CD4-positive, alpha-beta T cell (primary cell): Measurements from ENCODE around the gene GIT2. TPM values are rescaled to one million over a fixed set of nuclear protein-coding genes. Genes with fewer than 3 reads are reported as not detected.

ENCODE experiments used
- ATAC-seq: fragments of 200-7000 bp; cut with Tn5 transposase; one replicate; pipeline ENCODE4 v1.10.0; 2022; ENCODE audit warnings: mild to moderate bottlenecking; ENCODE audit not compliant: poor library complexity
- CTCF ChIA-PET: fragments of 350-600 bp; sonication (Branson Sonifier 250); formaldehyde crosslinking; loops from one replicate; lab custom pipeline; 2021; ENCODE audit warnings: antibody characterized with exemption, inconsistent platforms; lab: Charles Lee
- POLR2A ChIA-PET: fragments of 350-600 bp; sonication (Branson Sonifier 250); formaldehyde crosslinking; loops from one replicate; lab custom pipeline; 2021; ENCODE audit warnings: antibody characterized with exemption, inconsistent platforms; lab: Charles Lee
- DNase-seq, 14 experiments: peaks; one replicate each; pipeline ENCODE4 v3.0.0-alpha.2; 2013 to 2020; ENCODE audit warnings: mixed read lengths in 2 of 14
- H3K27ac ChIP-seq, 2 donors: one replicate each; pipeline versions ENCODE4 v1.5.1 to v1.7.0; 2013; ENCODE audit warnings: low read length in 2 of 2, low read depth in 1 of 2, mild to moderate bottlenecking in 1 of 2
- H3K27me3 ChIP-seq, 2 experiments: 1 replicate in 1 of 2; 2 replicates in 1 of 2; pipeline versions ENCODE4 v1.6.1 to v1.7.0; 2013; ENCODE audit warnings: low read length in 2 of 2, control low read depth in 1 of 2, mild to moderate bottlenecking in 1 of 2, moderate library complexity in 1 of 2; ENCODE audit not compliant: insufficient read depth in 2 of 2, control insufficient read depth in 1 of 2
- H3K36me3 ChIP-seq: one replicate; pipeline ENCODE4 v1.6.1; 2013; ENCODE audit warnings: low read length, control low read depth; ENCODE audit not compliant: insufficient read depth
- H3K4me1 ChIP-seq: one replicate; pipeline ENCODE4 v1.6.1; 2013; ENCODE audit warnings: low read length, control low read depth; ENCODE audit not compliant: insufficient read depth
- H3K4me3 ChIP-seq: one replicate; pipeline ENCODE4 v1.5.1; 2013; ENCODE audit warnings: mild to moderate bottlenecking, low read length, moderate library complexity
- H3K9me3 ChIP-seq, 2 experiments: 1 replicate in 1 of 2; 2 replicates in 1 of 2; pipeline versions ENCODE4 v1.6.1 to v1.7.0; 2013; ENCODE audit warnings: low read length in 2 of 2, mild to moderate bottlenecking in 2 of 2, control low read depth in 1 of 2, moderate library complexity in 1 of 2; ENCODE audit not compliant: control insufficient read depth in 1 of 2, insufficient read depth in 1 of 2
- H3K27ac Mint-ChIP-seq: one replicate; pipeline ENCODE4 v1.8.0; 2020; ENCODE audit warnings: mixed read lengths
- H3K27me3 Mint-ChIP-seq: one replicate; pipeline ENCODE4 v1.8.0; 2021; ENCODE audit warnings: mixed read lengths
- H3K36me3 Mint-ChIP-seq: one replicate; pipeline ENCODE4 v1.8.0; 2021; ENCODE audit warnings: low read depth, mixed read lengths
- H3K4me1 Mint-ChIP-seq: one replicate; pipeline ENCODE4 v1.8.0; 2021; ENCODE audit warnings: low read depth, mixed read lengths
- H3K4me3 Mint-ChIP-seq: one replicate; pipeline ENCODE4 v1.8.0; 2020; ENCODE audit warnings: mild to moderate bottlenecking, mixed read lengths
- H3K9me3 Mint-ChIP-seq: one replicate; pipeline ENCODE4 v1.8.0; 2020; ENCODE audit warnings: mixed read lengths
- intact Hi-C, 2 experiments: fragments of 100-400 bp; cut with DNase I in 1 of 2; cut with micrococcal nuclease in 1 of 2; formaldehyde crosslinking; loops; one replicate each; pipeline versions ENCODE4 v1.15.1 to v1.9.0; 2023 to 2025; cut with DNase I, micrococcal nuclease
- total RNA-seq, 174 experiments: library from RNA in 2 of 174; stranded (reverse) in 2 of 174; gene quantifications; one replicate each; pipeline ENCODE4 v1.2.3 and lab custom pipeline; 2021 to 2026
- TF ChIP-seq, protein P1 (sequence below): fragments of 200-600 bp; IDR thresholded peaks from one replicate; pipeline ENCODE4 v1.8.0; 2022; ENCODE audit warnings: antibody characterized with exemption, mild to moderate bottlenecking

Gene GIT2
- total RNA-seq, 2 experiments from 2014 or later: 68.6 to 70.7 TPM

DNA sequence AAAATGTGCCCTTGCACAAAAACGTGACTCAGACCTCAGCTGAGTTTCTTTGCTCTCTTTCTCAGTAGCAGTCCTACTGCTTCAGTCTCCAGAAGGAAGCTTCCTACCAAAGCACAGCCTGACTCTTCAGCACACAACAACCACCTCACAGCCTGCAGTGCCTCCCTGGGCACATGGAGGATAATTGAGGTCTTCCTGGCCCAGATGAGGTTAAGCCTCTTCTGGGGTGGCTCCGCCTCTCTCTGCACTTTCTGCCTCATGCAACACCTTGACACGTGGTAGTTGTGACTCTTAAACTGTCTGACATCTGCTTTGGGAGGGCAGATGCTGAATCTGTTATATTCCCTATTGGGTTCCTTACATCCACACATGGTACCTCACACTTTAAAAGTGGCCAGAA is 33.8 kb downstream of the GIT2 start:
- no peaks in the 10 kb centered on the region for H3K27me3 Mint-ChIP-seq
- Histone ChIP-seq H3K36me3 (peaks cover 84% of the 10 kb centered on the region), H3K4me1 (peaks cover 2% of the 10 kb centered on the region), H3K27me3 (no peaks in the 10 kb centered on the region), H3K27ac (no peak overlapping the region), H3K9me3 (no peaks in the 10 kb centered on the region), H3K4me3 (no peak overlapping the region)
- peaks cover 7% of the 10 kb centered on the region for H3K4me1 Mint-ChIP-seq
- ATAC-seq (no peak), DNase-seq (no peak)
- TF ChIP-seq, protein P1, sequence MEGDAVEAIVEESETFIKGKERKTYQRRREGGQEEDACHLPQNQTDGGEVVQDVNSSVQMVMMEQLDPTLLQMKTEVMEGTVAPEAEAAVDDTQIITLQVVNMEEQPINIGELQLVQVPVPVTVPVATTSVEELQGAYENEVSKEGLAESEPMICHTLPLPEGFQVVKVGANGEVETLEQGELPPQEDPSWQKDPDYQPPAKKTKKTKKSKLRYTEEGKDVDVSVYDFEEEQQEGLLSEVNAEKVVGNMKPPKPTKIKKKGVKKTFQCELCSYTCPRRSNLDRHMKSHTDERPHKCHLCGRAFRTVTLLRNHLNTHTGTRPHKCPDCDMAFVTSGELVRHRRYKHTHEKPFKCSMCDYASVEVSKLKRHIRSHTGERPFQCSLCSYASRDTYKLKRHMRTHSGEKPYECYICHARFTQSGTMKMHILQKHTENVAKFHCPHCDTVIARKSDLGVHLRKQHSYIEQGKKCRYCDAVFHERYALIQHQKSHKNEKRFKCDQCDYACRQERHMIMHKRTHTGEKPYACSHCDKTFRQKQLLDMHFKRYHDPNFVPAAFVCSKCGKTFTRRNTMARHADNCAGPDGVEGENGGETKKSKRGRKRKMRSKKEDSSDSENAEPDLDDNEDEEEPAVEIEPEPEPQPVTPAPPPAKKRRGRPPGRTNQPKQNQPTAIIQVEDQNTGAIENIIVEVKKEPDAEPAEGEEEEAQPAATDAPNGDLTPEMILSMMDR: no peak
- intact Hi-C loops: no loop called here
- H3K4me3 Mint-ChIP-seq: no peak overlapping the region
- ChIA-PET POLR2A (no interaction called here), CTCF (no interaction called here)
- no peak overlapping the region for H3K27ac Mint-ChIP-seq
- no peaks in the 10 kb centered on the region for H3K9me3 Mint-ChIP-seq
- H3K36me3 Mint-ChIP-seq: peaks cover 90% of the 10 kb centered on the region

DNA sequence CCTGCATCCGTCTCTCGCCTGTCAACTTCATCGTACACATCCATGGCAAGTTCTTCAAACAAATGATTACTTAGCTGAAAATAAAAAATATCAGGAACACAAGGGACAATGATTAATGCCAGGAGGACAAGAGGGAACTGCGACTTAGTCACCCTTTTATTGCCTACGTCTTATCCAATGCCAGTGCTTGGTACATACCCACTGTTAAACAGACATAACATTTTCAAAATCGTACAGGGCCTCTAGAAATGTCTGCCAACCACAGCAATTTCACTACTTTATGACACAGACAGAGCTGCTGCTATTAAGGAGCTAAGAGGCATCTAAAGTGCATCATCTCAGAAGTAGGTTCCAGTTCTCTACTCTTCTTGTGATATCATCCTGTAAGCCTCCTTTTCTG is 34.6 kb downstream of the GIT2 start:
- no peaks in the 10 kb centered on the region for H3K27me3 Mint-ChIP-seq

DNA sequence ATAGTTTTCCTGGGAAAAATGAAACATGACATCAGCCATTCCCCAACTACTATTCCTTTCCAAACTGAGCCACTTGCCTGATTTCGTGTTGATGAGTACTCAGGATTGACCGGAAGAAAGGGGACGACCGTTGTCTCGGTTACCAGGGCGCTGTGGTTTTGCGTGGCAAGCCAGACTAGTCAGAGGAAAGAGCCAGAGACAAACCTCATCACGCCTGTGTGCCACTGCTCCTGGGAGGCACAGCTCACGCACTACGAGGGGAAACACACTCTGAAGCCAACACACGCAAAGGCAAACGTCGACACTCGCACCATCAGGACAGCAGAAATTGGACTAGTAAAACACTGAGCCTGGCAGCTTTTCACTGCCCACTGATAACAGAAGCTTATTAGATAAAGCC is 35.0 kb downstream of the GIT2 start:
- no peak overlapping the region for H3K27ac ChIP-seq
- no peaks in the 10 kb centered on the region for H3K27me3 Mint-ChIP-seq
- POLR2A ChIA-PET: no interaction called here

More for the DNA sequence above, 34.6 kb downstream of the GIT2 start:
- POLR2A ChIA-PET: no interaction called here
- Histone ChIP-seq H3K4me1 (peaks cover 2% of the 10 kb centered on the region), H3K27ac (no peak overlapping the region), H3K9me3 (no peaks in the 10 kb centered on the region), H3K27me3 (no peaks in the 10 kb centered on the region), H3K36me3 (peaks cover 85% of the 10 kb centered on the region), H3K4me3 (no peak overlapping the region)
- Mint-ChIP-seq H3K4me3 (no peak overlapping the region), H3K36me3 (peaks cover 89% of the 10 kb centered on the region), H3K4me1 (peaks cover 5% of the 10 kb centered on the region), H3K9me3 (no peaks in the 10 kb centered on the region), H3K27ac (no peak overlapping the region)
- intact Hi-C loops: no loop called here
- TF ChIP-seq, protein P1: no peak
- CTCF ChIA-PET: no interaction called here
- DNase-seq (no peak), ATAC-seq (no peak)

More for the DNA sequence above, 35.0 kb downstream of the GIT2 start:
- Mint-ChIP-seq H3K4me3 (no peak overlapping the region), H3K4me1 (peaks cover 5% of the 10 kb centered on the region), H3K27ac (no peak overlapping the region), H3K9me3 (no peaks in the 10 kb centered on the region), H3K36me3 (peaks cover 89% of the 10 kb centered on the region)
- Histone ChIP-seq H3K9me3 (no peaks in the 10 kb centered on the region), H3K4me1 (peaks cover 2% of the 10 kb centered on the region), H3K4me3 (no peak overlapping the region), H3K27me3 (no peaks in the 10 kb centered on the region), H3K36me3 (peaks cover 87% of the 10 kb centered on the region)
- no peak for ATAC-seq
- intact Hi-C loops: no loop called here
- DNase-seq: no peak
- CTCF ChIA-PET: no interaction called here
- TF ChIP-seq, protein P1: no peak
